ENCODE measurements around the gene DLGAP1.
"Not testable (repeated sequence)": the region's sequence is repeated elsewhere in the genome, so short reads cannot be mapped to it uniquely, and the experiment has no call there.

The DLGAP1 gene

DNA sequence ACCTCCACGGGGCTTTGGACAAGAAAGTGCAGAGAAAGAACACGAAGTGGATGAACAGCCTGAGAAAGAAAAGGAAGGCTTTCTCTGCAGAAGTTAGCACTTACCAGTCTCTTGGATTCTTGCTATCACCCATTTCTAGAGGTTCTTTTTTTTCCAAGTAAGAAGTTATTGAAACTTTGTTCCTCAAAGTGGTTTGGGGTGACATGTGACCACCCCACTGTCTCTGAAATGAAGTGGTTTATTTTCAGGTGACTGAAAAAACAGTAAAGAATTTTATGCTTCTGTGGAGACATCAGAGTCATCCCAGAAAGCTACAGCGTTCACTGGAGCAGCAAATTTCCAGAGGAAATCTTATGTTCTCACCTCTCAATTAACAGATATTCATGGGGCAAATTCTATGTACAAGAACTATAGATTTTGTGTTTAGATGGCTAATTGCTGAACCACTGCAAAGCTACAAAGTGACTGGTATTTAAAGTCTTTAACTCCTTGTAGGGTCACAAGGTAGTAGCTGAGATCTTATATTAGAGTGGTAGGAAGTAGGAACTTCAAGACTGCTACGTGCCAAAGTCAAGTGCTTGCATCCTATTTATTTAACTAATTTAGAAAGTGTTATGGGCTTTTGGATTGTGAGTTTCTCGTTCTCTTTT is 737.6 kb downstream of the DLGAP1 start:
- H3K27ac Mint-ChIP-seq, result no peak overlapping the region
- no peaks in the 10 kb centered on the region for H3K36me3 Mint-ChIP-seq
- H3K4me1 Mint-ChIP-seq, result no peaks in the 10 kb centered on the region
- H3K9me3 Mint-ChIP-seq, result no peaks in the 10 kb centered on the region
- ATAC-seq (no peak), DNase-seq (ENCODE audit: low spot score in 2 of 2) (no peak)
- H3K4me3 Mint-ChIP-seq, result no peak overlapping the region

DNA sequence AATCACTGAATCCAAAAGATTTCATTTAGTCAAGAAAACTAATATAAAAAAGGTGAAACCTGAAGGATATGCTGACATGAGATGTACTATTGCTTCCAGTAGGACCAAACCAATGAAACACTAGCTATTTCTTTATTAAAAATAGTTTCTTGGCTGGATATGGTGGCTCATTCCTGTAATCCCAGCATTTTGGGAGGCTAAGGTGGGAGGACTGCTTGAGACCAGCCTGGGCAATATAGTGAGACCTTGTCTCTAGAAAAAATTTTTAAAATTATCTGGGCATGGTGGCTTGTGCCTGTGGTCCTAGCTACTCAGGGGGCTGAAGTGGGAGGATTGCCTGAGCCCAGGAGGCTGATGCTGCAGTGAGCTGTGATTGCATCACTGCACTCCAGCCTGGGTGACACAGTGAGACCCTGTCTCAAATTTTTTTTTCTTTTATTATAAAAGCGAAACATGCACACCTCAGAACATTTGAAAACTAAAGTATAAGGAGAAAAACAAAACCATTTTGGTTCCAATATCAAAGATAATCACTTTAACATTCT is 738.9 kb downstream of the DLGAP1 start:
- Mint-ChIP-seq H3K4me3 (no peak overlapping the region), H3K4me1 (no peaks in the 10 kb centered on the region), H3K27ac (no peak overlapping the region), H3K36me3 (no peaks in the 10 kb centered on the region), H3K9me3 (no peaks in the 10 kb centered on the region)
- no peak for ATAC-seq
- no peak for DNase-seq (ENCODE audit: low spot score in 2 of 2)

DNA sequence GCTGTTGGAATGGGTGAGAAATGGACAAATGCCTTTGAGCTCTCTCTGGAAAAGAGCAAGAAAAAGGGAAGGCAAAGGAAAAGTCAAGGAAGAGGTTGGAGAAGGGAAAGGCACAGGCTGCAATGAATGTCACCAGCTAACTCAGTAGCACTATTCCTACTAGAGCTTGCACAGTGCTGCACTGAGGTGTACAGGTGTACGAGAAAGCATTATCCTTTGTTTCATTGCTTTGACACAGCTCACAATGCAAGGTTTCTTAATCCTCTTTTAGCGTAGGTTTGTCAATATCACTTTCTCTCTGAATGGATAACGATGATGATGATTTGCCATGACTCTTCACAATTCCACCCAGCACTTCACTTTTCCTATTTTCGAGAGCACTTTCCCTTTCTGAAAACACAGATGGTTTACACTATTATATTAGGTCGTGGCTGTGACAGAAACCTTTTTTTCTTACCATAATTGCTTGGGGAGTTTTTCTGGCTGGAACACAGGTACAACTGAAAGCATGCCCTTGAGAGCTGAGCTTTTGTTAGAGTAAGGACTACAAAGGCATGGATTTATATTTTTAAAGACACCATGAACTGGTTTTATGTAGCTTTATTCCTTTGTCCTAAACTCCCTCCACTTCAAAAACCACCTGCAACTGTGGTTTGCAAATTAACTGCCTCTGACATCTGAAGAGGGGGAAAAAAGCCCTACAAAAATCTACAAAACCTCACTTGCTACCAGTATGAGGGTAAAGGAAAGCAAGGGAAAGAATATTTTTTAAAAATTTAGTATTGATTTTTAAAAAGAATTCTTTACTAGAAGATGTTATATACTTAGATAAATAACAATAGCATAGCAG is 739.7 kb downstream of the DLGAP1 start:
- DNase-seq (ENCODE audit: low spot score in 2 of 2) (no peak), ATAC-seq (no peak)
- Mint-ChIP-seq H3K4me1 (no peaks in the 10 kb centered on the region), H3K4me3 (no peak overlapping the region), H3K27ac (no peak overlapping the region), H3K36me3 (no peaks in the 10 kb centered on the region), H3K9me3 (no peaks in the 10 kb centered on the region)

DNA sequence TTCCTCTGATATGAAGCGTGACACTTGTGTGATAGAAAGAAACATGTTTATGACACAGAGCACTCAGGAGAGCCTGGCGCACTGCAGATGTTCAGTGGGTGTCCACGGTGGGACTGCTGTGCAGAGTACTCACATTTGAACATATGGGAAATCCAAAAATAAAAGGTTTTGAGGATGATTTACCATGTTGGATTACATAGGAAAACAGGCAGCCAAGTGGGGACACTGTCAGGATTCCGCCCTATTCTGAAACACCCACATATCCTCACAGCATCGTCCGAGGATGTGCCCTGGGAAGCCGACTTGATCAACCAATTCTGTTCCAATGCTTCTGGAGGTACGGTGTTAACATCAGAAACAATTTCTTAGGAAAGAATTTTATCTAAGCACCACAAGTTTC is 741.4 kb downstream of the DLGAP1 start:
- Mint-ChIP-seq H3K4me3 (no peak overlapping the region), H3K27ac (no peak overlapping the region), H3K4me1 (no peaks in the 10 kb centered on the region), H3K36me3 (no peaks in the 10 kb centered on the region), H3K9me3 (no peaks in the 10 kb centered on the region)
- no peak for ATAC-seq
- no peak for DNase-seq (ENCODE audit: low spot score in 2 of 2)

DNA sequence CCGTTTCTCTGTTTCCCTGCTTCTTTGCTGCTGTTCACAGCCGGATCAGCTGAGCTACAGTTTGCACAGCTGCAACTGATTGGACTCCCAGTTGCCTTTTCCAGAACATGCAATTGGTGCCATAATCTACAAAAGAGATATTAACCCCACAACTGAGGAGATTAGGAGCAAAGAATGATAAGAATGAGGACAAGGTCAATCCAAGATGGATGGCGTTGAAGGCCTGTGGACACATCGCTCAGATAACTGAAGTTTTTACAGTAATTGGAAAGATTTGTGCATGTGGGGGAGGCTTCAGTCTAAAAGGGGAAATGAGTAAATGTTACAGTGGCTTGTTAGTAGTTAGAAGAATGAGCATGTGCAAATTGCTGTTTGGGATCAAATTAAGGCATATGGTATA is 741.9 kb downstream of the DLGAP1 start:
- no peak for ATAC-seq
- H3K4me3 Mint-ChIP-seq, result no peak overlapping the region
- no peak overlapping the region for H3K27ac Mint-ChIP-seq
- H3K4me1 Mint-ChIP-seq, result no peaks in the 10 kb centered on the region
- no peak for DNase-seq (ENCODE audit: low spot score in 2 of 2)
- no peaks in the 10 kb centered on the region for H3K36me3 Mint-ChIP-seq
- H3K9me3 Mint-ChIP-seq, result no peaks in the 10 kb centered on the region

DNA sequence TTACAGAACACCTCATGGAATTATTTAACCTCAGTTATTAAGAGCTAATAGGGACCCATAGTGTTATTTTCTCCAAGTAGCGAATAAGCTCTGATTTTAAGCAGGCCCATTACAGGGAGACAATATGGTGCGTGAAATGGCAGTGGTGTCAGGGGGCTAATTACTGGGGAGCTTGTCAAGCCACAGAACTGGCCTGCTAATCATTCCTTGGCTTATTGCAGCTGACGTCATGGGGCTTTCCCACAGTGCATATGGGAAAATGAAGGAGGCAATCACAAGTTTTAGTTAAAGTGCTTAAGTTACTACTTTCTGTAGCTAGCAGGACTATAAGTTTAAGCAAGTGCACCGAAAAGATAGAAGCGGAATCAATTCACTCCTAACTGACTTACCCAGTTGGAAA is 742.6 kb downstream of the DLGAP1 start:
- Mint-ChIP-seq H3K4me3 (no peak overlapping the region), H3K36me3 (no peaks in the 10 kb centered on the region), H3K27ac (no peak overlapping the region), H3K9me3 (no peaks in the 10 kb centered on the region), H3K4me1 (no peaks in the 10 kb centered on the region)
- DNase-seq (ENCODE audit: low spot score in 2 of 2) (no peak), ATAC-seq (no peak)

DNA sequence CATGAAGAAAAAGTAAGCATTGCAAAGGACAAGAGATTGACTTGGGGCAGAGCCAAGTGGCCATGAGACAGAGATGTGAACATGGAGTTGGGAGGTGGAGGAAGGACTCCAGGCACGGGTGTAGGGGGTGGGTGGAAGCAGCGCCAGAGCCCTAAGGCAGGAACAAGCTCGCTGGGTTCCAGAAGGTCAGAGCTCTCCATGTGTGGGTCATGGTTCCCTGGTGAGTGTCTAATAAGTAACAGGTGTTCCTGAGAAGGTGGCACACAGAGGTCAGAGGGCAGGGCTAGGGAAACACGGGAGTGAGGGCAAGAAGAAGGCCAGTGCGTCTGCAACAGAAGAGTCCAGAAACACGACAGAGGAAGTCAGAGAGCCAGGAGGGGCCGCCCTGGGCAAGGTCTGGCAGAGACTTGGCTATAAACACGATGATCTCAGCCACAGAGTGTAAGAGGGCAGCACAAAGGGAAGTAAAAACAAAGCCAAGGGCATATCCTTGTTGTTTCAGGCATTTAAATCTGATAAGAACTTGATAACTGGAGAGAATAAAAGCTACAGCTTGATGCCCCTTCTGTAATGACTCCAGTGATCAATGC is 744.3 kb downstream of the DLGAP1 start:
- no peak overlapping the region for H3K4me3 Mint-ChIP-seq
- ATAC-seq, result no peak
- H3K27ac Mint-ChIP-seq, result no peak overlapping the region

DNA sequence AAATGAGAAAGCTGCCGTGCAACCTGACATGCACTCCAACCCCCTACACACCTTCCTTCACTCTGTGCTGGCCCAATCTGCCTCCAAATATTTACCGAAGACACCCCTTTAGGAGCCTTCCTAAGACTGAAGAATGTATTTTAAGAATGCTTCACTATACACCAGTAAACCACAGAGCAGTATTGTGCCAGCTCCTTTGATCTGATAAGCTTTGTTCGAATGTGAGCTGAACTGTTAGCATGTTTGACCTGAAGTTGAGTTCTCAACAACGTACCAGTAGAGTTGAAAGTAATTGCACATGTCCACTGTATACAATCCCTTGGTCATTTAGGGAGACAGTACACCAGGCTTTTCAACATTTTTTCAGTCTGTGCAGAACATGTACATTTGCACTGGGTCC is 745.9 kb downstream of the DLGAP1 start:
- no peak for ATAC-seq
- Mint-ChIP-seq H3K4me3 (no peak overlapping the region), H3K27ac (no peak overlapping the region), H3K4me1 (no peaks in the 10 kb centered on the region), H3K36me3 (no peaks in the 10 kb centered on the region), H3K9me3 (no peaks in the 10 kb centered on the region)
- no peak for DNase-seq (ENCODE audit: low spot score in 2 of 2)

More for the DNA sequence above, 744.3 kb downstream of the DLGAP1 start:
- no peaks in the 10 kb centered on the region for H3K4me1 Mint-ChIP-seq
- no peak for DNase-seq (ENCODE audit: low spot score in 2 of 2)
- H3K9me3 Mint-ChIP-seq, result no peaks in the 10 kb centered on the region
- H3K36me3 Mint-ChIP-seq, result no peaks in the 10 kb centered on the region

DNA sequence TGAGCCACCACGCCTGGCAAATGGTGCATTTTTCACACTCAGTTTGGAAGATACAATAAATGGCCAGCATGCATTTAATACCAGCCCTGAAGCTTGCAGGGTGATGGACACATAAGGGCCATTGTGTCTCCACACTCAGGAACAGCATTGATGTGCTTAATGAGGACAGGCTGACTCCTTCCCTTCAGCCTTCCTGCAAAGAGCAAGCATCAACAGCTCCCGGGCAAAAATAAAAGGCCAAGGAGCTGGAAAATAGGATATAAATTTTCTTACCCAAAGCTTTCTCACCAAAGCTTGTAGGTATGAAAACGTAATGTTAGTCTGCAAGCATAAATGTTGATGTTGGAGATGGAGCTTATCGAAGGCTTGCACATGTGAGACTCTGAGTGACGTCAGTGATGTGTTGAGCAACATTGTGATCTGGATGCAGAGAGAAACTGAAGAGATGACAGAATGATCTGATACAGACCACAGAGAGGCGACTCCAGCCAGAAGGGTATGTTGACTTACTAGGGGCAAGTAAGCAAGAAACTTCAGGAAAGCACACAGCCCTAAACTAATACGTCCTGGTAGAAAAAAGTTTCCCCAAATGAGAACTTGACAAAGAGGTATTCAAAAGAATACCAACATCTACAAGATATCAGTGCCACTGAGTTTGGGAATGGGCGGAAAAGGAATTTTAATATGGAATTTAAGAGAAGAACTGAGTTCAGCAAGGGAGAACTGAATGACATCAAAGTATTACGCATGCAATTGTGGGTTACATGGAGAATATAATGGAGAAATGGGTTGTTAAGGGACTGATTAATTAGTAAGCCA is 748.6 kb downstream of the DLGAP1 start:
- Mint-ChIP-seq H3K4me1 (no peaks in the 10 kb centered on the region), H3K4me3 (no peak overlapping the region), H3K36me3 (no peaks in the 10 kb centered on the region), H3K27ac (no peak overlapping the region), H3K9me3 (no peaks in the 10 kb centered on the region)
- DNase-seq (ENCODE audit: low spot score in 2 of 2) (no peak), ATAC-seq (no peak)

DNA sequence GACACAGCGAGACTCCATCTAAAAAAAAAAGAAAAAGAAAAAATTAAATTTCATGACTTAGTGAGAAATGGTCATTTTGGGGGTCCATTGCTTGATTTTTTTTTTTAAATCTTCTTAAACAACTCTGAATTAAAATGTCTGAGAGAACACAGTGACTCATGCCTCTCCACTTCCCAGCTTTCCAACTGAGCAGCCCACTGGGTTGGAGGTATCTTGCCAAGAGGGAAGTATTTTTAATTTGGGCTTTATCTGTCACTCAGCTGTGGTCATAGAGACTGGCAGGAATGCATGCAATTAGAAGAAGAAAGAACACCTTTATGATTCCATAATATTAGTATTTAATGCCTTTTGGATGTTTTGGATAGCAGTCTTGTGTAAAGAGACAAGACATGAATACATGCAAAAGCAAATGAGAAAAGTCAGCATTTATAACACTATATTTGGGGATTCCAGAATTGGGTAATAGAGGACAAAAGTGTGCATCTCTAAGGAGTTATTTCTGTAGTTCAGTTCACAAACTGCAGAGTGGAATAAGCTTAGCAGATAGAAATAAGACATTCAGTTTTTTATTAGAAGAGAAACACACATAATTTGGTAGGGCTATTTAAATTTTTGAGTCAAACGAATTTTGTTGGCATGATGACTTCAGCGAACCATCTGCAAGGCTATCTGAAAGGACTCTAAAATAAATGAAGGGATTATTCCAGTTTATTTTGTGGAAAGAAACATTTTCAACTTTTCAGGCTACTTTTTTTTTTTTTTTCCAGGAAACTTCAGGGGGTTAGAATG is 750.4 kb downstream of the DLGAP1 start:
- Mint-ChIP-seq H3K4me3 (no peak overlapping the region), H3K36me3 (no peaks in the 10 kb centered on the region), H3K9me3 (no peaks in the 10 kb centered on the region), H3K27ac (no peak overlapping the region), H3K4me1 (no peaks in the 10 kb centered on the region)
- DNase-seq (ENCODE audit: low spot score in 2 of 2) (no peak), ATAC-seq (no peak)

DNA sequence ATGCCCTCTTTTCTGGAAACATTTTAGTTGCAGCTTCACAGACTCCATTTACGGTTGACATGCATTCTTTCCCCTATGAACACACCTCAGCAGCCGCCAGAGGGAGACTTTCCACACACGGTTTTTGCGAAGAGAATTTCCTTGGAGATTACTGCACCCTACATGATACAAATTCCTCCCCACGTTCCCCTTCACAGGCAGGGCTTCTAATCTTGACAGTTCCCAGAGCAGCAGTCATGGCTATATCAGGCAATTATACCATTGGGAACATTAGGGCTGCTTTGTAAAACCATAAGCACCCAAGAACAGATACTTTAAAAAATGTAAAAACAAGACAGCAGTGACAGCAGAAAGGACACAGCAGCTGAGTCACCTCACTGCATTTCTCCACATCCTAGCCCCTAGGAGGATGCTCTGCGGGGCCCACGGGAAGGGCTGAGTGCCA is 751.4 kb downstream of the DLGAP1 start:
- H3K4me3 Mint-ChIP-seq, result no peak overlapping the region
- DNase-seq (ENCODE audit: low spot score in 2 of 2) (no peak), ATAC-seq (no peak)
- no peaks in the 10 kb centered on the region for H3K36me3 Mint-ChIP-seq
- no peaks in the 10 kb centered on the region for H3K9me3 Mint-ChIP-seq
- H3K27ac Mint-ChIP-seq, result no peak overlapping the region
- no peaks in the 10 kb centered on the region for H3K4me1 Mint-ChIP-seq

DNA sequence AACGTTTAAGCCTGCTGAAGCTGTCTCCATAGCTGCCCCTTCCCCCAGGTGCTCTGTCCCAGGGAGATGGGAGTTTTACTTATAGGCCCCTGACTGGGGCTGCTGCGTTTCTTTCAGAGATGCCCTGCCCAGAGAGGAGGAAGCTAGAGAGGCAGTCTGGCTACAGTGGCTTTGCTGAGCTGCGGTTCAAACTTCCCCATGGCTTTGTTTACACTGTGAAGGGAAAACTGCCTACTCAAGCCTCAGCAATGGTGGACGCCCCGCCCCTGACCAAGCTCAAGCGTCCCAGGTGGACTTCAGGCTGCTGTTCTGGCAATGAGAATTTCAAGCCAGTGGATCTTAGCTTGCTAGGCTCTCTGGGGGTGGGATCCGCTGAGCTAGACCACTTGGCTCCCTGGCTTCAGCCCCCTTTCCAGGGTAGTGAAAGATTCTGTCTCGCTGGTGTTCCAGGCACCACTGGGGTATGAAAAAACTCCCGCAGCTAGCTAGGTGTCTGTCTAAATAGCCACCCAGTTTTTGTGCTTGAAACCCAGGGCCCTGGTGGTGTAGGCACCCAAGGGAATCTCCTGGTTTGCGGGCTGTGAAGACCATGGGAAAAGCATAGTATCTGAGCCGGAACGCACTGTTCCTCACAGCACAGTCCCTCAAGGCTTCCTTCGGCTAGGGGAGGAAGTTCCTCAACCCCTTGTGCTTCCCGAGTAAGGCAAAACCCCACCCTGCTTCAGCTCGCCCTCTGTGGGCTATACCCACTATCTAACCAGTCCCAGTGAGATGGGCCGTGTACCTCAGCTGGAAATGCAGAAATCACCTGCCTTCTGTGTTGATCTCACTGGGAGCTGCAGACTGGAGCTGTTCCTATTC is 755.2 kb downstream of the DLGAP1 start:
- H3K36me3 Mint-ChIP-seq; H3K4me1 Mint-ChIP-seq; H3K9me3 Mint-ChIP-seq; H3K27ac Mint-ChIP-seq; H3K4me3 Mint-ChIP-seq; ATAC-seq; DNase-seq (ENCODE audit: low spot score in 2 of 2): not testable (repeated sequence)

DNA sequence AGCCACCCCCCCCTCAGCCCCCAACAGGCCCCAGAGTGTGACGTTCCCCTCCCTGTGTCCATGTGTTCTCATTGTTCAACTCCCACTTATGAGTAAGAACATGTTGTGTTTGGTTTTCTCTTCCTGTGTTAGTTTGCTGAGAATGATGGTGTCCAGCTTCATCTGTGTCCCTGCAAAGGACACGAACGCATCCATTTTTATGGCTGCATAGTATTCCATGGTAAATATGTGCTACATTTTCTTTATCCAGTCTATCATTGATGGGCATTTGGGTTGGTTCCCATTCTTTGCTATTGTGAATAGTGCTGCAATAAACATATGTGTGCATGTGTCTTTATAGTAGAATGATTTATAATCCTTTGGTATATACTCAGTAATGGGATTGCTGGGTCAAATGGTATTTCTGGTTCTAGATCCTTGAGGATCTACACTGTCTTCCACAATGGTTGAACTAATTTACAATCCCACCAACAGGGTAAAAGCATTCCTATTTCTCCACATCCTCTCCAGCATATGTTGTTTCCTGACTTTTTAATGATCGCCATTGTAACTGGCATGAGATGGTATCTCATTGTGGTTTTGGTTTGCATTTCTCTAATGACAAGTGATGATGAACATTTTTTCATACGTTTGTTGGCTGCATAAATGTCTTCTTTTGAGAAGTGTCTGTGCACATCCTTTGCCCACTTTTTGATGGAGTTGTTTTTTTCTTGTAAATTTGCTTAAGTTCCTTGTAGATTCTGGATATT is 760.9 kb downstream of the DLGAP1 start:
- not testable (repeated sequence) for H3K27ac Mint-ChIP-seq, H3K36me3 Mint-ChIP-seq, ATAC-seq

More for the DNA sequence above, 760.9 kb downstream of the DLGAP1 start:
- H3K9me3 Mint-ChIP-seq; H3K4me1 Mint-ChIP-seq; DNase-seq (ENCODE audit: low spot score in 2 of 2); H3K4me3 Mint-ChIP-seq: not testable (repeated sequence)

Data from stimulated activated effector memory CD8-positive, alpha-beta T cell treated with anti-CD3 and anti-CD28 coated beads, Interleukin-12 subunit alpha, Interleukin-12 subunit beta, amount 100 ng/mL, for 72 hours (primary cell).